ENCODE data around the gene COL15A1.

DNA sequence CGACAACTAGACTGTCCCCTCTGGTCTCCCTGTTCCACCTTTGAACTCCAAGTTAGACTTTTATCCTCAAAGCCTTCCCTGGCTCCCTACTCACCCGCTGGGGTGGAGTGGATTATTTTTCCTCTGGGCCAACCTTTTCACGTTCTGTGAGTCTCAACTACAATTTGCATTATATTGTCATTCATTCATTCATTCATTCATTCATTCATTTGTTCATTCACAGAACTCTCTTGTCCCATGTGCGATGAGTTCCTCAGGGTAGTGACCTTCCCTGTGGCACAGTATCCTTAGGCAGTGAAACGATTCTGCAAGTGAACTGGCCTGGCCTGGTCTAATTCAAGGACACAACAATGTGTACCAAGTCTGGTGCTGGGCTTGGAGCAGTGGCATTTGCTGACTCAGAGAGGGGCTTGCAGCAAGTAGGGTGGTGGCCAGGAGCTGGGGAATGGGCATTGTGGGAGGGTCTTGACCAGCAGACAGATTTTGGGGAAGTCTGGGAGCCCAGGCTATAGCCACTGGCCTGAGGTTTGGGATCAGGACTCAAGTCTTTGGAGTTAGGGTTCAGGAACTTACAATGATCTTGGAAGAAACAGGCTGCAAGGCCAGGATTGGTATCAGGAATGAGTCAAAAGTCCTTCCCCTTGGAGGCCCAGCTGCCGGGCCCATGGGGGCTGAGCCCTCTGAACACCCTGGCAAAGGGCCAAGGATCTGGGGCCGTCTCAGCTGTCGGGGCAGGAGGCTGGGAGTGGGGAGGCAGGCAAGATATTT, 37.2 kb upstream of the COL15A1 start:
- no peak for TF ChIP-seq TAF7 (optimal IDR thresholded peaks at IDR 0.05; ENCODE audit: borderline replicate concordance, low read depth, low read length)
- TF ChIP-seq, protein P1, sequence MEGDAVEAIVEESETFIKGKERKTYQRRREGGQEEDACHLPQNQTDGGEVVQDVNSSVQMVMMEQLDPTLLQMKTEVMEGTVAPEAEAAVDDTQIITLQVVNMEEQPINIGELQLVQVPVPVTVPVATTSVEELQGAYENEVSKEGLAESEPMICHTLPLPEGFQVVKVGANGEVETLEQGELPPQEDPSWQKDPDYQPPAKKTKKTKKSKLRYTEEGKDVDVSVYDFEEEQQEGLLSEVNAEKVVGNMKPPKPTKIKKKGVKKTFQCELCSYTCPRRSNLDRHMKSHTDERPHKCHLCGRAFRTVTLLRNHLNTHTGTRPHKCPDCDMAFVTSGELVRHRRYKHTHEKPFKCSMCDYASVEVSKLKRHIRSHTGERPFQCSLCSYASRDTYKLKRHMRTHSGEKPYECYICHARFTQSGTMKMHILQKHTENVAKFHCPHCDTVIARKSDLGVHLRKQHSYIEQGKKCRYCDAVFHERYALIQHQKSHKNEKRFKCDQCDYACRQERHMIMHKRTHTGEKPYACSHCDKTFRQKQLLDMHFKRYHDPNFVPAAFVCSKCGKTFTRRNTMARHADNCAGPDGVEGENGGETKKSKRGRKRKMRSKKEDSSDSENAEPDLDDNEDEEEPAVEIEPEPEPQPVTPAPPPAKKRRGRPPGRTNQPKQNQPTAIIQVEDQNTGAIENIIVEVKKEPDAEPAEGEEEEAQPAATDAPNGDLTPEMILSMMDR (IDR thresholded peaks at IDR 0.05; ENCODE audit: control extremely low read depth in 1 of 3, insufficient read depth in 1 of 3, low read depth in 1 of 3, low read length in 3 of 3), result no peak

All from H1 (cell line).